Peyer's patch (tissue), 4 donors: ENCODE measurements around the gene INHBE.

Source experiments
- CTCF ChIP-seq, 6 experiments: fragments of 450-650 bp in 4 of 6; fragments of 200-600 bp in 2 of 6; sonication (generic) in 1 of 6; IDR thresholded peaks; one replicate each; pipeline ENCODE4 v1.5.1; 2017 to 2019; ENCODE audit warnings: antibody characterized with exemption in 6 of 6, mild to moderate bottlenecking in 3 of 6, moderate library complexity in 1 of 6
- POLR2A ChIP-seq, 2 donors: fragments of 450-650 bp; IDR thresholded peaks; one replicate each; pipeline ENCODE4 v1.5.1; 2017; ENCODE audit warnings: antibody characterized with exemption in 2 of 2, mild to moderate bottlenecking in 2 of 2, moderate library complexity in 2 of 2

- TF ChIP-seq CTCF (IDR thresholded peaks at IDR 0.05) (no peak), POLR2A (IDR thresholded peaks at IDR 0.05) (no peak)
These were observed 10.1 kb downstream of the INHBE start for GRCh38 chr12:57465030-57465746.
